HG03432 (cell line): ENCODE measurements around the gene RAB6A.

Experiments
- ATAC-seq: cut with Tn5 transposase; IDR thresholded peaks from one replicate; pipeline ENCODE4 v1.9.1; 2021; ENCODE audit warnings: mild to moderate bottlenecking, moderate library complexity; ENCODE audit not compliant: unreplicated experiment

The RAB6A gene

GRCh38 chr11:73635721-73636120 is 125.2 kb downstream of the RAB6A start:
- no peak for ATAC-seq

- ATAC-seq: no peak
Observed at GRCh38 chr11:73633999-73634398, 126.9 kb downstream of the RAB6A start.

GRCh38 chr11:73632996-73633395 is 127.9 kb downstream of the RAB6A start:
- no peak for ATAC-seq

GRCh38 chr11:73629907-73630306 is 131.0 kb downstream of the RAB6A start:
- no peak for ATAC-seq

- ATAC-seq: no peak
Observed at GRCh38 chr11:73625696-73626318, 135.1 kb downstream of the RAB6A start.
